T follicular helper cell (primary cell): ENCODE data around the gene LECT2.

ENCODE experiments used
- DNase-seq: peaks from one replicate; pipeline ENCODE4 v3.0.0-alpha.2; 2020; ENCODE audit warnings: low read depth
- total RNA-seq, 2 experiments: gene quantifications; one replicate each; lab custom pipeline; 2026; lab: John Stamatoyannopoulos, UW

Gene LECT2
- 0 reads per million in 2 experiments for total RNA-seq

DNA sequence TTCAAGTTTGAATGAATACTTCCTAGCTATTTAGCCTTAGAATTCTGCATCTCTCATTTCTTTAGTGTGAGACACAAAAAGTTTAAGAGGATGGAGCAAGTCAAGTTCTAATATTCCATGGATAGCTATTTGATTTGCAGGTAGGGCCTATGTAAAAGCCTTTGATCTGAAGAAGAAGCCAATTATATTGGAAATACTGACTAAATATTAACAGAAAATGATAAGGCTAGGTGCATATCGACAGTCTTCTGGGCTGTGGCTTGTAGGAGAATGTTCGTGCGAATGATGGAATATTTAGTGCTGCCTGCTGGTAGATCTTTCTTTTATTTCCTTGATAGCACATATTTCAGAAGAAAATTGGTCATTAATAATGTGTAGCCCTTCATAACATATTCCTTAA is at the start of gene LECT2:
LECT2 (minus strand) TSS at position 85 of the 400 bp plus-strand sequence. CDS start 150 bp downstream, outside the sequence.
- no peak for DNase-seq

DNA sequence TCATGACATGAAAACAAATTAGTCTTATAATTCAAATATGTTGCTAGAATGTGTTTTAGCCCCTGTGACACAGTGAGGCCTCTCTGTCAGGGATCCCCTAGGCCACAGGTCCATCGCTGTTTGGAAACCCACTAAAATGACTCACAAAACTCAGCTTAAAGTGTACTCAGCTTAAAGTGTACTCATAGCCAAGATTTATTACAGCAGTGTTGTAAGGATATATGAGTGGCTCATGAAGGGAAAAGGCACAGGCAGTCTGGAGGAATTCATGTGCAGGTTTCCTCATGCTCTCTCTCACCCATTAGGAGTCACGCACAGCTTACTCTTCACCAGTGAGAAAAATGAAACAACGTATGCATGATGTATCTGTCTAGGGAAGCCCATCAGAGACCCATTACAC is 49.7 kb upstream of the LECT2 start:
- no peak for DNase-seq

DNA sequence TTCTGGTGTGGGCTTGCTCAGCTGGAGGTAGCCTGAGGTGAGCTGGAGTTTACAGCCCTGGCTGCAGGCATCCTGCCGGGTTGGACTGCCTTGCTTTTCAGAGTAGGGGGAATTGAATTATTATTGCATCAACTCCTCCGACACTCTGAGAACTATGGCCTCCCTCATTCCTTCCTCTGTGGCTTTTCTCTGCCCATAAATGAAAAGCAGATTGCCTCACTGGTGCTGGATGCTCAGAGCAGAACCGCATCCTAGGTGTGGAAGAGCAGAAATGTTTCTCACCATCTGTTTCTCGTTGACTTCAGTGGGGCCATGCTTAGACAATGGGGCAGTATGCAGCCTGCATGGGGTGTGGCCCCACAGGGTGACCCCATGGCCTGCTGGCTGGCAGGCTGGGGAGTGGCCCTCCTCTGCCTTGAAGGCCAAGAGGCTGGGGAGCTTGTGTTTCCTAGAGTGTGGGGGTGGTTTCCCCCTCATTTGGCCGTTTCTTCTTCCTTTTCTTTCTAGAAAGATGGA is 46.7 kb upstream of the LECT2 start:
- DNase-seq: no peak

DNA sequence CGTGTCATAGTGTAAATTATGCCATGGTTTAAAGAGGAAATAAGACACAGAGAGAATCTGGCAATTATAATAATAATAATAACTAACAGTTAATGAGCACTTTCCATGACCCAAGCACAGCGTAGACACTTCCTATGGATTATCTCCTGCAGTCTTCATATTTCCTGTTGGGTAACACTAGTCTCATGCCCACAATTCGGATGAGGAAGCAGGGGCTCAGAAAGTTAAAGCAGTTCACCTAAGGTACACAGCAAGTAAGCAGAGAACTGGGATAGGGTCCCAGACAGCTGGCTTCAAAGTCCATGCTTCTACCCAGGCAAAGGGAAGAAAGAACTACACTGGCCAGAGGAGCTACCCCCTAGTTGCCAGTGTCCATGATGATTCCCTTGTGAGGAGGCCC is 46.1 kb upstream of the LECT2 start:
- no peak for DNase-seq

DNA sequence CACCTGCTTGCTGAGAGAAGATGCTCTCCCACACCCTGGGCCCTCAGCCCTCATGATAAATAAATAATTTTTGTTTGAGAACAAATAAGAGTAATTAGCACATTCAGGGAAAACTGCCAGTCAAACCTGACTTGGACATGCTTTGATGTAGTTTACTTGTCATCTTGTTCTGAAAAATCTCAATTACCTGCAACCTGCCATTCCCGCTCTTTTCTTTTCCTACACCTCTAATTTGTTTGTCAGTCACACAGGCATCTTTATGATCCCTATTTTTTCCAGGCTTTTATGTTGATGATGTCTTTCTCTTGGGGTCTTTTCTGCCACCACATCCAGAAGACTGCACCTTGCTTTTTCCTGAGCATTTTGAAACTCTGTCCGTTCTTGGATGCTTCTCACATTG is 45.4 kb upstream of the LECT2 start:
- no peak for DNase-seq

DNA sequence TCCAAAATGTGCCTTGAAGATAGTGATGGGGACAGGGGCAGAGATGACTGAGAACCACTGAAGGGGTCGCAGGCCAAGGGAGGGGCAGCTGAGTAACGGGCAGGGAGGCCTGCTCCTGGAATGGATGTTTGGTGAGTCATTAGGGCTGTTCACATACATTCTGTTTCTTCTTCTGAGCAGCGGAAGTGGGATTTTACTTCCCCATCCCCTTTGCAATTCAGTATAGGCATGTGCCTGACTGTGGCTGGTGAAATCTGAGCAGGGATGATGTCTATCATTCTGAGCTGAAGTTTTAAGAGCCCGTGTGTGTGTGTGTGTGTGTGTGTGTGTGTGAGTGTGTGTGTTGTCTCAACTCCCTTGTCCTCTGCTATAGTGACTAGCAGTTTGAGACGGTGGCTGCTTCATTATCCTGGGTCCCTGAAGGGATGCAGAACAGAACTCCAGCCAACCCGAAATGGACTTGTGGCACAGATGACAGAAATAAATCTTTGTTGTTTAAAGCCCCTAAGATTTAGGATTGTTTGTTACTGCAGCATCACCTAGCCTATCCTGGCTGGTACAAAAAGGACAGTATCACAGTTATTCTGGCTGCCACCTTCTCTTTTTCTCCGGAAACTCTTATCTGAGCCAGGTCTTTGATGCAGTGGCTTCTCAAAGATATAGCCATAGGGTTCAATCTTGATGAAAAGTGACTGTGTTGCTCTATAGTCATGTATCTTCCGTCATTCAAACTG is 44.8 kb upstream of the LECT2 start:
- no peak for DNase-seq

DNA sequence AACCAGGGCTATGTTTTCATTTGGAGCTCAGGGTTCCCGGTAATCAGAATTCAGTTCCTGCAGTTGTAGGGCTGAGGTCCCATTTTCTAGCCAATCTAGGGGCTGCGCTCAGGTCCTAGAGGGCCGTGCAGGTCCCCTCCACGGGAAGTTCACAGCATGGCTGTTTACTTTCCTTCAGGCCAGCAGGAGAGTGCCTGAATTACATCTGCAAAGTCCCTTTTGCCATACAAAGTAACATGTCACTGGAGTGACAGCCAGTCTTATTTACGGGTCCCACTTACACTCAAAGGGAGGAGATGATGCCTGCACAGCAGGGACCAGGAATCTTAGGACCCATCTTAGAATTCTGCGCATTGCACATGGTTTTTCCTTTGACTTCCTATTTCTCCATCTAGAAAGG is 44.1 kb upstream of the LECT2 start:
- DNase-seq: no peak

DNA sequence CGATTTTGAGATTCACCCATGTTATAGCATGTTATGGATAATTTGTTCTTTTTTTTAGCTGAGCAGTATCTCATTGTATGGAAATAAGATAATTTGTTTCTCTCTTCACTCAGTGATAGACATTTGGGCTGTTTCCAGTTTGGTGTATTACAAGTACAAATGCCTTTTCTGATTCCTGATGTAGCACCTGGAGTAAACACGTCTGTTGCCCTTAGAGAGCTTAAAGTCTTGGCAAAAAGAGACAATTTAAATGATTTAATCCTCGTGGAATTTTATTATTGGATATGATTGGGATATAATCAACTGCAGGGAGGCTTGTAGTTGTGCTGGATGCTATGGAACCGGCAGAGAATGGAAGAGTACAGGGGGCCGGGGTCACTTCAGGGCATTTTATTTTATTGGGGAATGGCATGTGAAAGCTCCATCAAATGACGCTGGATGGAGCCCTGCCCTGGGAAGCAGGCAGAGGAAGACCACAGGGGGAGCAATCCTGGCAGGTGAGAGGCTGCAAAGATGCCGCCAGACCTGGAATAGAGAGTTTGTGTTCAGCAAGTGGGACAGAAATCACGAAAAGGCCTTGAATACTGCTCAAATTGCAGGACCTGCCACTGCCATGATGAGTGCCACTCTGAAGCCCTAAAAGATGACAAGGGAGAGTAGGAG is 43.0 kb upstream of the LECT2 start:
- no peak for DNase-seq

DNA sequence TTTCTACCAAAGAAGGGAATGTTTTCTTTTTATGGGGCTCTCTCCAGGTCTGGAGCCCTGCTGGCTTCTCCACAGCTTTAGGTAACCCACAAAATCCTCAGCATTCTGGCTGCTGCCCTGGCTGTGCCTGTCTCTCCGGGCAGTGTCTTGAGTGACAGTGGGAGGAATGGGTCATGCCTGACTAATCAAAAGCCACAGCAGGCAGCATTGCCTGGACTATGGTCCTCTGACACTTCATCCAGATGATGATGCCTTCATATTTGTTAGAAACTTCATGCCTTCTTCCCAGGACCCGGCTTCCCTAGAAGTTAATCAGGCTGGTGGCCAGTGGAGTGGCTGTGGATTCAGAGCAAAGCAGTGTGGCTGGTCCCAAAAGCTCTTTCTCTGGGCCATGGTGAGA is 41.8 kb upstream of the LECT2 start:
- no peak for DNase-seq

DNA sequence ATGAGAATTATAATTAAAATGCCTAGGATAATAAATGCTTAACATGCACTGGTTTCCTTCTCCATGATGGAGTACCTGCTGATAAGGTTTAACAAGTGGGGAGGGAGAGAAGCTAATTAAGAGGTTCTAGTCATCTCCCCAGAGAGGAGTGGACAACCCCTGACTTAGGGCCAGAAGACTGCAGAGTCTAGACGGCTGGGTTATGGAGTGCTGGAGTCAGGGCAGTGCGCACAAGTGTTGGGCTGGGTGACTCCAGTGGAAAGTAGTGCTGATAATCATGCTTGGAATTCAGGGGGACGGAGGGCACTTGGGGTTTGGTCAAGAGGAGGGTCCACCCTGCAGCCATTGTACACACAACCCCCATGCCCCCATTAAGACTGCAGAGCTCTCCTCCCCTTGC is 41.2 kb upstream of the LECT2 start:
- no peak for DNase-seq

DNA sequence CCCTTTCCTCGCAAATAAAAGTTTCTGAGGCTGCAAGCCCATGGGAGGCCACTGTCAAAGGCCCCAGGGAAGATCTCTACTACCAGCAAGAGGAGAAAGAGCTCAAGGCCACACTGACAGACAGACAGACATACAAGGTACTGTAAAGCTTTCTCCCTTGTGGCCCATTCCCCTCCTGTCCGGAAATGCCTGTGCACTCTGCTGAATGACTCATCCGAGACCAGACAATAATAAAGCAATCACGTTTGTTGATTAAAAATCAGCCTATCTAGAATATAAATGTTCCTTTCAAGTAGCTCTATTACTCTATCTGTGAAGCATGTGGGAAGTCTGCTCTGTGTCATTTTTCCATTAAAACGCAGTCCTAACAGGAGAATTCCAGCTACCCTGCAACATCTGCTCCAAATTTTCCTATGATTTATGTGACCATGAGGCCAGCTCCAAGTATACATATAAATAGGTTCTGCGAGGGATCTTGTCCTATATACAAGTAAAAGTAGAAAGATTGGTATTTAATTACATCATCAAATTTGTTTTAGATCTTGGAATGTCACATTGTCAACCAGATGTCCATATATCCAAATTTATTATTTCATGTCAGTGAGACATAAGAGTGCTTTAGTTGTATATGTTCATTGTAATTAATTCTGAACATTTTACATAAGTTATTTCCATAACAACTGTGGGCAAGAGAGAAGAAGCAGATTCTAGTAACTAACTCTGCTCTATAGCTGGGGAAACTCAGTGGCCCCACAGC is 39.3 kb upstream of the LECT2 start:
- no peak for DNase-seq

DNA sequence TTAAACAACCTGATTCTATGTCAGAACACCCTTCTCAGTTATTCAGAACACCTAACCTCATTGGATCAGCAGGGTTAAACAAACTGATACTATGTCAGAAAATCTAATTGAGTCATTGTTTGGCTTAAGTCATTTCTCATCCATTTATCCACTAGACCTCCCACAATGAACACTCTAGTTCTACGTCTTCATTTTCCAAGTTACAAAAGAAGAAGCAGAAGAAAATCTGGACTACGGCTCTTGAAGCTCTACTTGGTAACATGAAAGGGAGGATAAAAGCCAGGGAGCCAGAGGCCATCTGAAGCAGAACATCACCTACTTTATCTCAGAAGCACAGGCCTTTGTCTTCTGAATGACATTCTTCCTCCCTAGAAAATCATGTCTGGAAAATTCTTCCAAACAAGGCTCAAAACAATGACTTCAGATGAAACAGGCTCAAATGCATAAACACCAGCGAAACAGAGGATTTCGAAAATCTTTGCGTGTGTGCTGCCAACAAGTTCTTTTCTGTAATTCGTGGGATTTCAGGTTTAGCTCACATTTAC is 38.6 kb upstream of the LECT2 start:
- no peak for DNase-seq

DNA sequence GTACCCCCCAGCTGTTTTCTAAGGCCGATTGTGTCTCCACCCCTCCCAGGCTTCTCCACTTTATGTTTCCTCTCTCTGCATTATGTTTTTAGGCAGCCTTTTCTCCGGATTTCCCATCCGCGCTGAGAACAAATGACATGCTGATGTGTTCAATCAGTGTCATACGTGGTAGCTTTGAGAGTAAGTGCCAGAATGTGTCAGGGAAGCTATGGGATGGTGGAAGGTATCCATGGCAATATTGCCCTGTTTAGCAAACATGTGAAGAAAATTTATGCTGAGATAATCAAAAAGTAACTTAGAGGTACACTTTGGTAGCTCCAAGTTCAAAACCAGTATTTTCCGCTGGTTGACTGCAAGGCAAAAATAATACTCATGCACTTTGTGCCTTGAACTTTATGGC is 36.6 kb upstream of the LECT2 start:
- no peak for DNase-seq

DNA sequence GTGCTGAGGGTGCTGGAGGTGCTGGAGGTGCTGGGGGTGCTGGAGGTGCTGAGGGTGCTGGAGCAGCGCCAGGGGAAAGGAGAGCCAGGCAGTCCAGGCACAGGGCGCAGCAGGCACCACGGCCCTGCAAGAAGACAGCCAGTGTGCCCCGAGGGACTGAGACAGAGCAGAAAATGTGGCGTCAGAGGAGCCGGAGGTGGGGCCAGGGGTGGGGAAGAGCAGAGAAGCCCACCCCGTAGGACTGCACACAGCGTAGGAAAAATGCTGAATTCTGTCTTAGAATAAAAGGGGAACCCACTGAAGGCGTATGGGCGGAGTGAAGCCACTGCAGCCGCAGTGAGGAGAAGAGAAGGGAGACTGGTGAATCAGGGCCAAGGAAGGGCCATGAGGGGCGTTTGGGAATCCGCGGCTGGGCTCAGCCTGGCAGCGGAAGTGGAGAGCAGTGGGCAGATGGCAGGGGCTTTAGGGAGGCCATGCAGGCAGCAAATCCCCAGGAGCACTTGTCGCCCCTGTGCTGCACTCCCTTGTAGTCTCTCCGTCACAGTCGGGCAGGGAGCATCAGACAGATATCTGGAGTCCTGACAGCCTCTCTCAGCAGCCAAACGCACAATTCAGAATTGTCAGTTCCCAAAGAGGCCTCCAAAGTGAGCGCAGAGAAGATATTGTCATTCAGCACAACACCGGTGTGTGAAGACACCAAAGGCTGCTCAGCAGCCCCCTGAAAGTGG is 35.9 kb upstream of the LECT2 start:
- DNase-seq: no peak

DNA sequence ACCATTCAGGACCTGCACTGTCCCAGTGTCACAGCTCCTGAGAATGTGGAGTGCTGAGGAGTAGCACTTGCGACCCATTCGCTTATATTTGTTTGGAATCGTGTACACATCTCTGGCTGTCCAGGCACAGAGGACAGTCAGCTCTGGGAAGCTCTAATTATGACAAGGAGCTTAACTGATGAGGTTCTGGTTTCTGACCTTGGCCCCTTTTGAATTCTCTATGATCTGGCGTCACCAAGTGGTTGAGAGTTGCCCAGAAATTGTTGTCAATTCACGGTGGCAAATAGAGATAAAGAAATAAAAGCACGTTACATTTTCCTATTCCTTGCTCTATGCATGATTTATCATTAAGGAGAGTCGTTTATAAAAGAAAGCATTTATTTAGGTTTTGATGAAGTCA is 34.9 kb upstream of the LECT2 start:
- no peak for DNase-seq

DNA sequence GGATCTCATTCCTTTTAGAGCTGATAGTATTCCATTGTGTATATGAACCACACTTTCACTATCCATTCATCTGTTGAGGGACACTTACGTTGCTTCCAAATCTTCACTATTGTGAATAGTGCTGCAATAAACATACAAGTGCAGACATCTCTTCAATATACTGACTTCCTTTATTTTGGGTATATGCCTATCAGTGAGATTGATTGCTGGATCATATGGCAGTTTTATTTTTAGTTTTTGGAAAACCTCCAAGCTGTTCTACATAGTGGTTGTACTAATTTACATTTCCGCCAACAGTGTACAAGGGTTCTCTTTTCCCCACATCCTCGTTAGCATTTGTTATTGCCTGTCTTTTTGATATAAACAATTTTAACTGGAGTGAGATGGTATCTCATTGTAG is 33.8 kb upstream of the LECT2 start:
- no peak for DNase-seq

DNA sequence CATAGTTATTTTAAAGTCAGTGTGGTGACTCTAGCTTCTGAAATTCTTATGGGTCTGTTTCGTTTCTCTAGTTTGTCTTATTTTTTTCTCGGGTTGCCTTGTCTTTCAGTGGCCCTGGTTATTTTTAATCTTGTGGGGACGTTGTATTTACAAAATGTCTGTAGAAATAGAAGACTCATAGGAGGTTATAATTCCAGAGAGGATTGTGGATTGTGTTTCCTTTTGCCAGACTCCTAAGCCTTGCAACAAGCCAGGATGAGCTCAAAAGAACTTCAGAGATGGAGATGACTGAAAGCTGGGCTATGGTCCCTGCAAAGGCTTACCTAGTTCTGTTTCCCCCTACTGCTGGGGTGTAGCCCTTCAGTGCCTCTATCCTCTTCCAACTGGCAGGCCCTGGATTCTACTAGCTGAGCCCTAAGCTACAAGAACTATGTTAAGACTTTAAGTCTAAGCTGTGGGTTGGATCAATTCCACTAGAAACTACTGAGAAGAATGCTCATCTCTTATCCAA is 32.2 kb upstream of the LECT2 start:
- DNase-seq: no peak

DNA sequence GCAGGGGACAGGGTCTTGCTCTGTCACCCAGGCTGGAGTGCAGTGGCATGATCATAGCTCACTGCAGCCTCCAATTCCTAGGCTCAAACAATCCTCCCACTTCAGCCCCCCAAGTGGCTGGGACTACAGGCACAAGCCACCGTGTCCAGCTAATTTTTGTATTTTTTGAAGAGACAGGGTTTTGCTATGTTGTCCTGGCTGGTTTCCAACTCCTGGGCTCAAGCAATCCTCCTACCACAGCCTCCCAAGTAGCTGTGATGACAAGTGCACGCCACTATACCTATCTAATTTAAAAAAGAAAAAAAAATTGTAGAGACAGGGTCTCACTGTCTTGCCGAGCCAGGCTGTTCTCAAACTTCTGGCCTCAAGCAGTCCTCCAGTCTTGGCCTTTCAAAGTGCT is 31.6 kb upstream of the LECT2 start:
- DNase-seq: no peak

DNA sequence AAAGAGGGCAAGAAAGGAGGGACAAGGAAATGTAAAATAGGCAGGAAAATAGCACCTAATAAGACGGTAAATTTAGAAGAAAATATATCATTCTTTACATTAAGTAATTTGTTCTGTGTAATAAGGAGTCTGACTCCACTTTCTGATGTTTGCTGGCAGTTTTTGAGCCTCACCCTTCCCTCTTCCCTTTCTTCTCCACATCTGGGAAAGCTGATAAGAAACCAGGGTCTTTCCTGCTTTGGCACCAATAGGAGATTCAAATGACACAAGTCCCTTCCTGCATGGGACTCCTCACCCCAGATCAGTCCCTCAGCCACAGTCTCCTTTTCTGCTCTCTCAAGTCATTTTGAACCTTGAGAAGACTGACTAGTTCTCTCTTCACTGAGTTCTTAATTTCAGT is 31.2 kb upstream of the LECT2 start:
- no peak for DNase-seq

DNA sequence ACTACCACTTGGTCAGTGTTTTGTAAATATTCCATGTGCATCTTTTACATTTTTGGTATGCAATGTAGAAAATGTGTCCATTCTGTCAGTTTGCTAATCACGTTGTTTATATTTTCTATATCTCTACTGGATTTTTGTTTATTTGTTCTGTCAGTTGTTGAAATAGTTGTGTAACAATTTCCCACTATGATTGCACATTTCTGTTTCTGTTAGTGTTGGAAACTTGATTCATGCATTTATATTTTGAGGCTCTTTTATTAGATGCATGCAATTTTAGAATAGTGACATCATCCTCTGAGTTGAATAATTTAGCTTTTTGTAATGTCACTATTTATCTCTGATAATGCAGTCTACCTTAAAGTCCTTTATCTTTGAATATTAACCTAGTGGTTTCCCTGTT is 25.8 kb upstream of the LECT2 start:
- DNase-seq: no peak

DNA sequence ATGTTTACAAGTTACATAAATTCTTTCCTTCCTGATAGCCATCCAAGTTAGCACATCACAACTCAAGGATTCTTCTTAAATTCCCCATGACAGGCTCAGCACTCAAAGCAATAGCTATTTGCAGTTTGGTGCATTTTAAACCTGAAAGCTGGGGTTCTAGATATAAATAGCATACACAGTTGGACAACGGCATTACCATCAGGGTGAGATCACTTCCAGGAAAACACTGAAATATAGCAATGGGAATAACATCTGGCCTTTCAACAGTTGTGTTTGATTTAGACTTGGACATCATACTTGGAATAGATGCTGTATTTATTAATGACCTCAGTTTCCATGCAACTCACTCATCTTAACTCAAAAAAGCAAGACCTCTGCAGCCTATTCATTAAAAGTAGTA is 24.7 kb upstream of the LECT2 start:
- no peak for DNase-seq

DNA sequence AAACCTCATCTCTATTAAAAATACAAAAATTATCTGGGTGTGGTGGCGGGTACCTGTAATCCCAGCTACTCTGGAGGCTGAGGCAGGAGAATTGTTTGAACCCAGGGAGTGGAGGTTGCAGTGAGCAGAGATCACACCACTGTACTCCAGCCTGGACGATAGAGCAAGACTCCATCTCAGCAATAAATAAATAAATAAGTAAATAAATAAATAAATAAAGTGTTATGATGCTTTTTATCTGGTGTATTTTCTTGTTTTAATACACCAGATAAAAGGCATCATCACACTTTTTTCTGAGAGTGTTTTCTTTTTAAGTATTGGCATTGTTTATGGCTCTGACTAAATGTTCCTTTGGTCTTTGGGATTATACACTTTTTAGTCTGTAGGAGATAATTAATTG is 24.2 kb upstream of the LECT2 start:
- DNase-seq: no peak
